K562 (cell line): Measurements from ENCODE around the gene CMIP. TPM values are rescaled to one million over a fixed set of nuclear protein-coding genes. Genes with fewer than 3 reads are reported as not detected.

Experiments
- CBX8 ChIP-seq: fragments of 200-600 bp; sonication (generic); IDR thresholded peaks from 2 replicates; pipeline ENCODE4 v1.6.1; 2012; ENCODE audit warnings: borderline replicate concordance, mixed run types, low read depth, mild to moderate bottlenecking, moderate library complexity, mixed read lengths, low read length, control low read depth, inconsistent platforms; ENCODE audit not compliant: poor library complexity, severe bottlenecking; ENCODE audit errors: extremely low read depth
- ETS2 ChIP-seq: IDR thresholded peaks from 2 replicates; pipeline ENCODE4 v1.6.1; 2016; ENCODE audit warnings: borderline replicate concordance, missing genetic modification characterization, mild to moderate bottlenecking, moderate library complexity, missing compliant biosample characterization; ENCODE audit not compliant: poor library complexity, severe bottlenecking
- ETV1 ChIP-seq: fragments of 450-650 bp; conservative IDR thresholded peaks from 2 replicates; pipeline ENCODE4 v1.6.1; 2016; ENCODE audit warnings: missing genetic modification characterization, control low read depth, low read depth, missing compliant biosample characterization
- NFYB ChIP-seq: IDR thresholded peaks from 2 replicates; pipeline ENCODE4 v1.6.1; 2011; ENCODE audit warnings: mild to moderate bottlenecking, moderate library complexity; ENCODE audit not compliant: insufficient read length; ENCODE audit errors: extremely low read depth
- PTTG1 ChIP-seq: fragments of 450-650 bp; IDR thresholded peaks from 2 replicates; pipeline ENCODE4 v1.6.1; 2016; ENCODE audit warnings: low read depth, mild to moderate bottlenecking, missing genetic modification characterization, missing compliant biosample characterization
- RCOR1 ChIP-seq, 2 experiments: IDR thresholded peaks; 2 replicates each; pipeline ENCODE4 v1.6.1; 2012; ENCODE audit warnings: low read depth in 2 of 2, low read length in 2 of 2, borderline replicate concordance in 1 of 2, improper control_type of control experiment in 1 of 2
- SIX5 ChIP-seq, 2 experiments: IDR thresholded peaks; 2 replicates each; pipeline ENCODE4 v1.6.1; 2011; ENCODE audit warnings: low read length in 2 of 2, borderline replicate concordance in 1 of 2, low read depth in 1 of 2, mild to moderate bottlenecking in 1 of 2, moderate library complexity in 1 of 2; ENCODE audit not compliant: insufficient read depth in 1 of 2
- SRSF9 ChIP-seq: fragments of 200-400 bp; formaldehyde crosslinking; IDR thresholded peaks from 2 replicates; pipeline ENCODE4 v1.6.1; 2017; ENCODE audit warnings: low read depth, low read length, borderline replicate concordance
- U2AF1 ChIP-seq: fragments of 200-400 bp; formaldehyde crosslinking; optimal IDR thresholded peaks from 2 replicates; pipeline ENCODE3; 2017; ENCODE audit warnings: mild to moderate bottlenecking, low read depth, low read length, moderate library complexity
- VEZF1 ChIP-seq: fragments of 200-800 bp; sonication (Bioruptor generic); IDR thresholded peaks from 2 replicates; pipeline ENCODE4 v1.6.1; 2017; ENCODE audit warnings: missing genetic modification characterization, missing compliant biosample characterization
- ZBTB11 ChIP-seq, 3 experiments: fragments of 200-800 bp in 1 of 3; fragments of 250-450 bp in 1 of 3; fragments of 450-650 bp in 1 of 3; sonication (Bioruptor Pico) in 1 of 3; sonication (Bioruptor generic) in 1 of 3; formaldehyde crosslinking in 1 of 3; IDR thresholded peaks; 2 replicates each; pipeline versions ENCODE4 v1.6.1 to v1.8.0; 2016 to 2022; ENCODE audit warnings: mild to moderate bottlenecking in 2 of 3, missing genetic modification characterization in 2 of 3, missing compliant biosample characterization in 1 of 3, moderate library complexity in 1 of 3
- ZBTB5 ChIP-seq: fragments of 450-650 bp; IDR thresholded peaks from 2 replicates; pipeline ENCODE4 v1.6.1; 2017; ENCODE audit warnings: antibody characterized with exemption
- ZNF263 ChIP-seq: sonication (generic); formaldehyde crosslinking; IDR thresholded peaks from 2 replicates; pipeline ENCODE4 v1.8.0; 2022; ENCODE audit warnings: mild to moderate bottlenecking, missing genetic modification reagents, borderline replicate concordance
- ZNF830 ChIP-seq: fragments of 250-450 bp; sonication (Bioruptor Pico); IDR thresholded peaks from 2 replicates; pipeline ENCODE4 v1.5.0; 2021; ENCODE audit warnings: mild to moderate bottlenecking
- polyA plus RNA-seq, 8 experiments: library from polyadenylated mRNA; depleted of rRNA in 4 of 8; stranded (reverse) in 5 of 8; unstranded in 3 of 8; fragments of >200 nt; fragmentation: Nextera tagmentation in 2 of 8; fragmentation: Illumina TruSeq in 1 of 8; extraction: Ambion mirVana in 2 of 8; extraction: Trizol in 1 of 8; gene quantifications; 2 replicates each; pipeline versions ENCODE4 v1.2.1 to v1.2.3, GENCODE V29; 2011 to 2014; ENCODE audit warnings: inconsistent platforms in 1 of 8, missing spikeins in 1 of 8
- total RNA-seq, 7 experiments: library from RNA; depleted of rRNA in 6 of 7; stranded (reverse); fragments of >200 nt in 6 of 7; fragmentation: Illumina TruSeq in 2 of 7; extraction: Trizol in 2 of 7; gene quantifications; 2 replicates each; pipeline versions ENCODE4 v1.2.1 to v1.2.3, GENCODE V29; 2011 to 2021; ENCODE audit warnings: low replicate concordance in 1 of 7
- TF ChIP-seq, protein P1 (sequence below): IDR thresholded peaks from 2 replicates; pipeline ENCODE4 v1.6.1; 2014; ENCODE audit warnings: antibody characterized with exemption

CMIP gene
- total and polyA plus RNA-seq, 9 of the 15 experiments (the other 6 are each of a cell fraction or from before 2014, with no cell fraction given), result 0.94 to 82.5 (median 10.3) TPM

- TF ChIP-seq SRSF9, result no peak
- TF ChIP-seq CBX8, result no peak
- peak in 1 of 3 experiments; percentile 31; a peak in 1 of 6 replicates for TF ChIP-seq ZBTB11 (CRISPR knock-in tag; IDR thresholded peaks at IDR 0.05)
- TF ChIP-seq RCOR1 (IDR thresholded peaks at IDR 0.05; ENCODE audit: borderline replicate concordance in 1 of 2, low read depth in 2 of 2, low read length in 2 of 2), result peak; percentile 69 to 88
- no peak for TF ChIP-seq U2AF1
- no peak for TF ChIP-seq NFYB
- TF ChIP-seq ZBTB5, result no peak
- TF ChIP-seq, protein P1, sequence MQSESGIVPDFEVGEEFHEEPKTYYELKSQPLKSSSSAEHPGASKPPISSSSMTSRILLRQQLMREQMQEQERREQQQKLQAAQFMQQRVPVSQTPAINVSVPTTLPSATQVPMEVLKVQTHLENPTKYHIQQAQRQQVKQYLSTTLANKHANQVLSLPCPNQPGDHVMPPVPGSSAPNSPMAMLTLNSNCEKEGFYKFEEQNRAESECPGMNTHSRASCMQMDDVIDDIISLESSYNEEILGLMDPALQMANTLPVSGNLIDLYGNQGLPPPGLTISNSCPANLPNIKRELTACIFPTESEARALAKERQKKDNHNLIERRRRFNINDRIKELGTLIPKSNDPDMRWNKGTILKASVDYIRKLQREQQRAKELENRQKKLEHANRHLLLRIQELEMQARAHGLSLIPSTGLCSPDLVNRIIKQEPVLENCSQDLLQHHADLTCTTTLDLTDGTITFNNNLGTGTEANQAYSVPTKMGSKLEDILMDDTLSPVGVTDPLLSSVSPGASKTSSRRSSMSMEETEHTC, result no peak
- no peak for TF ChIP-seq SIX5 (IDR thresholded peaks at IDR 0.05; ENCODE audit: borderline replicate concordance in 1 of 2, insufficient read depth in 1 of 2, low read depth in 1 of 2, low read length in 2 of 2)
- TF ChIP-seq ZNF830 (CRISPR knock-in tag), result no peak
- no peak for TF ChIP-seq ETS2
- TF ChIP-seq ZNF263 (CRISPR knock-in tag), result no peak
- no peak for TF ChIP-seq PTTG1 (tag)
- TF ChIP-seq ETV1 (tag), result peak; percentile 63
- TF ChIP-seq VEZF1 (CRISPR knock-in tag), result peak; percentile 17; the same call in 1 of the 2 replicates
These were observed 7.4 kb downstream of the CMIP start (continued) for GRCh38 chr16:81451753-81452680.
